ENCODE data around the gene NRXN2. TPM values are rescaled to one million over a fixed set of nuclear protein-coding genes. Genes with fewer than 3 reads are reported as not detected.

The NRXN2 gene
- total RNA-seq, 1 experiment from 2014 or later = not detected

- no peaks in the 10 kb centered on the region for H3K36me3 Mint-ChIP-seq (ENCODE audit: insufficient read depth, unreplicated experiment)
- H3K27me3 Mint-ChIP-seq (ENCODE audit: insufficient read depth, unreplicated experiment) = peaks cover 27% of the 10 kb centered on the region
- H3K4me3 Mint-ChIP-seq (ENCODE audit: unreplicated experiment) = no peak overlapping the region
- ChIA-PET POLR2A (no interaction called here), CTCF (interaction anchor here (1.3 kb wide), 1 partner anchor 116 kb away, joined by 3 read pairs; no protein-coding TSS in a partner anchor)
- no peak for TF ChIP-seq CTCF (IDR thresholded peaks at IDR 0.05; ENCODE audit: unreplicated experiment)
- H3K9me3 Mint-ChIP-seq (ENCODE audit: unreplicated experiment) = no peaks in the 10 kb centered on the region
- intact Hi-C loops (cut with micrococcal nuclease) = no loop called here
- no peaks in the 10 kb centered on the region for H3K4me1 Mint-ChIP-seq (ENCODE audit: insufficient read depth, unreplicated experiment)
- no TSS peak for BruUV-seq (replicated peaks)
- H3K27ac Mint-ChIP-seq (ENCODE audit: low read depth, unreplicated experiment) = no peak overlapping the region
- no peak for DNase-seq (ENCODE audit: unreplicated experiment)
Observed at GRCh38 chr11:64601605-64602465, 121.2 kb downstream of the NRXN2 start.

DNA sequence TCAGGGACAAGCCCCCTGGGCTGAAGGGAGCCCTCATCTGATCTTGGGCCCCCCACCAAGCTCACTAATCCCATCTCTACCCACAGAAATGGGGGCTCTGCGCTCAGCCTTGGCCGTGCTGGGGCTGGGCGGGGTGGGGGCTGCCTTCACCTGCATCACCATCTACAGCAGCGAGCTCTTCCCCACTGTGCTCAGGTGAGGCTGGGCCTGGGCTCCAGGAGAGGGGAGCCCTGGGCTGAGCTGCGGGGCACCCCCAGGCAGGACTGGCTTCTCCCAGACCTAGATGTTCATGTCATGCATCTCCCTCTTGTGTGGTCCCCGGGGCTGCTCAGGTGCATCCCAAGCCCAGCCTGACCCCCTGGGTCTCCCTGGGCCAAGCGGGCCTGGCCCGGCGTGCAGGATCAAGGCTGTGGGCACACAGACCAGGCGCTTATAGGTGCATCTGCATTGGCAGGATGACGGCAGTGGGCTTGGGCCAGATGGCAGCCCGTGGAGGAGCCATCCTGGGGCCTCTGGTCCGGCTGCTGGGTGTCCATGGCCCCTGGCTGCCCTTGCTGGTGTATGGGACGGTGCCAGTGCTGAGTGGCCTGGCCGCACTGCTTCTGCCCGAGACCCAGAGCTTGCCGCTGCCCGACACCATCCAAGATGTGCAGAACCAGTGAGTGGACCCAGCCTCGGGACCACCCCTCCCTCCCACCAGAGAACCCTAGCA lies 122.6 kb downstream of the NRXN2 start:
- Mint-ChIP-seq H3K27ac (ENCODE audit: low read depth, unreplicated experiment) (no peak overlapping the region), H3K4me1 (ENCODE audit: insufficient read depth, unreplicated experiment) (no peaks in the 10 kb centered on the region), H3K9me3 (ENCODE audit: unreplicated experiment) (no peaks in the 10 kb centered on the region), H3K27me3 (ENCODE audit: insufficient read depth, unreplicated experiment) (peaks cover 13% of the 10 kb centered on the region), H3K36me3 (ENCODE audit: insufficient read depth, unreplicated experiment) (no peaks in the 10 kb centered on the region), H3K4me3 (ENCODE audit: unreplicated experiment) (no peak overlapping the region)
- BruUV-seq (replicated peaks) = no TSS peak
- no peak for DNase-seq (ENCODE audit: unreplicated experiment)
- ChIA-PET CTCF (no interaction called here), POLR2A (no interaction called here)
- no peak for TF ChIP-seq CTCF (IDR thresholded peaks at IDR 0.05; ENCODE audit: unreplicated experiment)
- intact Hi-C loops (cut with micrococcal nuclease) = no loop called here

DNA sequence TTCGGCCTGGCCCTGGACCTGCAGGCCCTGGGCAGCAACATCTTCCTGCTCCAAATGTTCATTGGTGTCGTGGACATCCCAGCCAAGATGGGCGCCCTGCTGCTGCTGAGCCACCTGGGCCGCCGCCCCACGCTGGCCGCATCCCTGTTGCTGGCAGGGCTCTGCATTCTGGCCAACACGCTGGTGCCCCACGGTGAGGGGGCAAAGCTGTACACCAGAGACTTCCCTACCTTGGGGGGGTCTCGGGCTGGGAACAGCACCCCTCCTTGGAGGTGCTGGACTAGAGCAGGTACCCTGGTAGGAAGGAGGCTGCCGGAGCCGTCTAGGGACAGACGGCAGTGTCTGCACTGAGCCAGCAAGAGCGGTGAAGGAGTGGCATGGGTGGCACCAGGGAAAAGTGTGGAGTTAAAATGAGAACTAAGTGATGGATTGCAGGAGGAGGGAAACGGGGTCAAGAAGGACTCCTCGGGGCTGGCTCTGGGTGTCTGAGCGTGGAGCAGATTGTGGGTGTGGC lies 123.2 kb downstream of the NRXN2 start:
- Mint-ChIP-seq H3K9me3 (ENCODE audit: unreplicated experiment) (no peaks in the 10 kb centered on the region), H3K27me3 (ENCODE audit: insufficient read depth, unreplicated experiment) (peaks cover 6% of the 10 kb centered on the region), H3K36me3 (ENCODE audit: insufficient read depth, unreplicated experiment) (no peaks in the 10 kb centered on the region), H3K4me3 (ENCODE audit: unreplicated experiment) (no peak overlapping the region), H3K4me1 (ENCODE audit: insufficient read depth, unreplicated experiment) (no peaks in the 10 kb centered on the region), H3K27ac (ENCODE audit: low read depth, unreplicated experiment) (no peak overlapping the region)
- TF ChIP-seq CTCF (IDR thresholded peaks at IDR 0.05; ENCODE audit: unreplicated experiment) = no peak
- DNase-seq (ENCODE audit: unreplicated experiment) = no peak
- ChIA-PET CTCF (interaction anchor here (0.8 kb wide), 1 partner anchor 46 kb away, joined by 3 read pairs; no protein-coding TSS in a partner anchor), POLR2A (no interaction called here)
- no TSS peak for BruUV-seq (replicated peaks)
- intact Hi-C loops (cut with micrococcal nuclease) = no loop called here

Measured in MCF 10A (cell line).